Skeletal muscle satellite cell (primary cell): Measurements from ENCODE around the gene RNF167.

Experiments used
- H3K27me3 ChIP-seq: 2 replicates; pipeline ENCODE4 v1.7.0; 2013; ENCODE audit warnings: low read length; ENCODE audit not compliant: control insufficient read depth, insufficient read depth
- H3K36me3 ChIP-seq: 2 replicates; pipeline ENCODE4 v1.7.0; 2013; ENCODE audit warnings: mild to moderate bottlenecking, control low read depth, low read length; ENCODE audit not compliant: insufficient read depth
- H3K4me1 ChIP-seq: 2 replicates; pipeline ENCODE4 v1.7.0; 2013; ENCODE audit warnings: low read length; ENCODE audit not compliant: control insufficient read depth, insufficient read depth
- H3K4me2 ChIP-seq: 2 replicates; pipeline ENCODE4 v1.7.0; 2013; ENCODE audit warnings: mild to moderate bottlenecking, low read length
- H3K4me3 ChIP-seq: 2 replicates; pipeline ENCODE4 v1.7.0; 2013; ENCODE audit warnings: low read length
- H3K9ac ChIP-seq: 2 replicates; pipeline ENCODE4 v1.7.0; 2013; ENCODE audit warnings: mild to moderate bottlenecking, low read depth, low read length, moderate library complexity
- H3K9me3 ChIP-seq: replicated peaks from 2 replicates; pipeline ENCODE4 v1.7.0; 2013; ENCODE audit warnings: mild to moderate bottlenecking, control low read depth, low read length

RNF167 gene

GRCh38 chr17:4950075-4950745, 10.1 kb downstream of the RNF167 start:
- peaks cover 47% of the 10 kb centered on the region for H3K4me1 ChIP-seq
- H3K27me3 ChIP-seq: no peaks in the 10 kb centered on the region
- peak overlapping the region; percentile 66 for H3K4me3 ChIP-seq
- peaks cover 23% of the 10 kb centered on the region for H3K36me3 ChIP-seq
- H3K9ac ChIP-seq: peak overlapping the region; percentile 81
- peak overlapping the region; percentile 92 for H3K4me2 ChIP-seq
- no peaks in the 10 kb centered on the region for H3K9me3 ChIP-seq

- Histone ChIP-seq H3K4me1 (peaks cover 41% of the 10 kb centered on the region), H3K4me2 (peak within 1 kb of the TSS; percentile 92), H3K9me3 (no peaks in the 10 kb centered on the region), H3K27me3 (no peaks in the 10 kb centered on the region), H3K9ac (peak within 1 kb of the TSS; percentile 81), H3K4me3 (peak within 1 kb of the TSS; percentile 66), H3K36me3 (peaks cover 17% of the 10 kb centered on the region)
Observed at GRCh38 chr17:4950746-4951204, 10.7 kb downstream of the RNF167 start, which contains the start of gene ENO3. Gene ENO3, plus strand, starts transcription at chr17:4951119. Its CDS starts 711 bp downstream, at chr17:4951830.

GRCh38 chr17:4951486-4951885, 11.4 kb downstream of the RNF167 start:
- Histone ChIP-seq H3K4me1 (peaks cover 40% of the 10 kb centered on the region), H3K9ac (no peak overlapping the region), H3K9me3 (no peaks in the 10 kb centered on the region), H3K4me3 (peak overlapping the region; percentile 66), H3K4me2 (peak overlapping the region; percentile 92), H3K27me3 (no peaks in the 10 kb centered on the region), H3K36me3 (peaks cover 12% of the 10 kb centered on the region)

- H3K4me3 ChIP-seq: peak overlapping the region; percentile 48
- no peaks in the 10 kb centered on the region for H3K27me3 ChIP-seq
- H3K36me3 ChIP-seq: no peaks in the 10 kb centered on the region
- H3K4me1 ChIP-seq: peaks cover 40% of the 10 kb centered on the region
- peak overlapping the region; percentile 64 for H3K9ac ChIP-seq
- H3K9me3 ChIP-seq: no peaks in the 10 kb centered on the region
- peak overlapping the region; percentile 75 for H3K4me2 ChIP-seq
Observed at GRCh38 chr17:4953451-4953961, 13.4 kb downstream of the RNF167 start.

GRCh38 chr17:4955091-4955490, 15.0 kb downstream of the RNF167 start:
- H3K4me2 ChIP-seq: no peak overlapping the region

GRCh38 chr17:4956493-4957061, 16.5 kb downstream of the RNF167 start:
- no peak overlapping the region for H3K4me2 ChIP-seq
- H3K36me3 ChIP-seq: peaks cover 19% of the 10 kb centered on the region

More at GRCh38 chr17:4955091-4955490, 15.0 kb downstream of the RNF167 start:
- no peak overlapping the region for H3K4me3 ChIP-seq
- H3K9me3 ChIP-seq: no peaks in the 10 kb centered on the region
- no peaks in the 10 kb centered on the region for H3K27me3 ChIP-seq
- peaks cover 39% of the 10 kb centered on the region for H3K4me1 ChIP-seq
- H3K36me3 ChIP-seq: peaks cover 12% of the 10 kb centered on the region
- H3K9ac ChIP-seq: no peak overlapping the region

GRCh38 chr17:4958102-4958501, 18.0 kb downstream of the RNF167 start:
- no peak overlapping the region for H3K4me2 ChIP-seq
- H3K9ac ChIP-seq: no peak overlapping the region
- H3K4me1 ChIP-seq: peaks cover 14% of the 10 kb centered on the region
- no peaks in the 10 kb centered on the region for H3K27me3 ChIP-seq
- no peaks in the 10 kb centered on the region for H3K9me3 ChIP-seq
- no peak overlapping the region for H3K4me3 ChIP-seq
- H3K36me3 ChIP-seq: peaks cover 19% of the 10 kb centered on the region

More at GRCh38 chr17:4956493-4957061, 16.5 kb downstream of the RNF167 start:
- Histone ChIP-seq H3K27me3 (no peaks in the 10 kb centered on the region), H3K9me3 (no peaks in the 10 kb centered on the region), H3K9ac (no peak overlapping the region), H3K4me1 (peaks cover 24% of the 10 kb centered on the region), H3K4me3 (no peak overlapping the region)

GRCh38 chr17:4959261-4959965, 19.3 kb downstream of the RNF167 start:
- H3K4me2 ChIP-seq: no peak overlapping the region
- H3K9me3 ChIP-seq: no peaks in the 10 kb centered on the region
- no peak overlapping the region for H3K4me3 ChIP-seq
- peaks cover under 1% of the 10 kb centered on the region for H3K4me1 ChIP-seq
- no peak overlapping the region for H3K9ac ChIP-seq
- peaks cover 19% of the 10 kb centered on the region for H3K36me3 ChIP-seq
- H3K27me3 ChIP-seq: no peaks in the 10 kb centered on the region

- Histone ChIP-seq H3K4me3 (no peak overlapping the region), H3K9me3 (no peaks in the 10 kb centered on the region), H3K9ac (no peak overlapping the region), H3K4me1 (no peaks in the 10 kb centered on the region), H3K36me3 (peaks cover 23% of the 10 kb centered on the region), H3K27me3 (no peaks in the 10 kb centered on the region), H3K4me2 (no peak overlapping the region)
Observed at GRCh38 chr17:4960279-4960922, 20.3 kb downstream of the RNF167 start.

GRCh38 chr17:4965311-4965986, 25.4 kb downstream of the RNF167 start:
- no peak overlapping the region for H3K9ac ChIP-seq

More at GRCh38 chr17:4965311-4965986, 25.4 kb downstream of the RNF167 start:
- Histone ChIP-seq H3K4me3 (no peak overlapping the region), H3K9me3 (no peaks in the 10 kb centered on the region), H3K4me1 (peaks cover 31% of the 10 kb centered on the region), H3K36me3 (peaks cover 23% of the 10 kb centered on the region), H3K4me2 (no peak overlapping the region), H3K27me3 (no peaks in the 10 kb centered on the region)
